NCI-H1694 (cell line): ENCODE results near the gene SNAPC2.
"Not testable (repeated sequence)": the region's sequence is repeated elsewhere in the genome, so short reads cannot be mapped to it uniquely, and the experiment has no call there.

Source experiments
- DNase-seq: peaks from one replicate; lab custom pipeline; 2025; lab: John Stamatoyannopoulos, UW

The SNAPC2 gene

GRCh38 chr19:7921967-7922835, 2.1 kb downstream of the SNAPC2 start:
- no peak for DNase-seq

GRCh38 chr19:7922836-7923195, 2.7 kb downstream of the SNAPC2 start:
- no peak for DNase-seq

GRCh38 chr19:7923295-7924191, 3.4 kb downstream of the SNAPC2 start:
- no peak for DNase-seq

GRCh38 chr19:7924241-7924640, 4.1 kb downstream of the SNAPC2 start:
- DNase-seq, result no peak

GRCh38 chr19:7924651-7925170, 4.6 kb downstream of the SNAPC2 start:
- no peak for DNase-seq

GRCh38 chr19:7925171-7925851, 5.2 kb downstream of the SNAPC2 start:
- DNase-seq, result peak; percentile 59

GRCh38 chr19:7926021-7926726, 6.0 kb downstream of the SNAPC2 start, which contains the start of gene CTXN1:
Gene CTXN1, minus strand, starts transcription at chr19:7926135. Its CDS starts 597 bp downstream, at chr19:7925538.
- no peak for DNase-seq

GRCh38 chr19:7926727-7927604, 6.8 kb downstream of the SNAPC2 start:
- DNase-seq, result no peak

GRCh38 chr19:7927605-7928333, 7.6 kb downstream of the SNAPC2 start:
- no peak for DNase-seq

GRCh38 chr19:7928334-7928706, 8.2 kb downstream of the SNAPC2 start:
- no peak for DNase-seq

GRCh38 chr19:7928741-7929701, 8.9 kb downstream of the SNAPC2 start:
- DNase-seq, result peak; percentile 6

- not testable (repeated sequence) for DNase-seq
These were observed 9.9 kb downstream of the SNAPC2 start for GRCh38 chr19:7930030-7930429.

GRCh38 chr19:7930765-7931164, 10.6 kb downstream of the SNAPC2 start:
- DNase-seq, result no peak

- DNase-seq, result no peak
These were observed 11.3 kb downstream of the SNAPC2 start for GRCh38 chr19:7931221-7932061.

- DNase-seq, result no peak
These were observed 12.3 kb downstream of the SNAPC2 start for GRCh38 chr19:7932276-7932929.

- DNase-seq, result no peak
These were observed 12.8 kb downstream of the SNAPC2 start for GRCh38 chr19:7932930-7933300.

- DNase-seq, result no peak
These were observed 13.3 kb downstream of the SNAPC2 start for GRCh38 chr19:7933411-7933810.
